Stimulated activated CD4-positive, alpha-beta T cell treated with anti-CD3 and anti-CD28 coated beads, Interleukin-2, amount 100 ng/mL, for 48 hours (primary cell): ENCODE results near the gene UFL1.
"Not testable (repeated sequence)": the region's sequence is repeated elsewhere in the genome, so short reads cannot be mapped to it uniquely, and the experiment has no call there.

Experiments
- DNase-seq, 2 donors: peaks; one replicate each; pipeline ENCODE4 v3.0.0-alpha.2; 2020

The UFL1 gene

GRCh38 chr6:96521644-96522464, at the start of gene UFL1:
Gene UFL1, plus strand, starts transcription at chr6:96521806. Its CDS starts 68 bp downstream, at chr6:96521874.
- DNase-seq = peak; percentile 86 to 90

DNA sequence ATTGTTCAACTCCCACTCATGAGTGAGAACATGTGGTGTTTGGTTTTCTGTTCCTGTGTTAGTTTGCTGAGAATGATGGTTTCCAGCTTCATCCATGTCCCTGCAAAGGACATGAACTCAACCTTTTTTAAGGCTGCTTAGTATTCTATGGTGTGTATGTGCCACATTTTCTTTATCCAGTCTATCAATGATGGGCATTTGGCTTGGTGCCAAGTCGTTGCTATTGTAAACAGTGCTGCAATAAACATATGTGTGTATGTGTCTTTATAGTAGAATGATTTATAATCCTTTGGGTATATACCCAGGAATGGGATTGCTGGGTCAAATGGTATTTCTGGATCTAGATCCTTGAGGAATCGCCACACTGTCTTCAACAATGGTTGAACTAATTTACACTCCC, 49.3 kb upstream of the UFL1 start:
- not testable (repeated sequence) for DNase-seq

DNA sequence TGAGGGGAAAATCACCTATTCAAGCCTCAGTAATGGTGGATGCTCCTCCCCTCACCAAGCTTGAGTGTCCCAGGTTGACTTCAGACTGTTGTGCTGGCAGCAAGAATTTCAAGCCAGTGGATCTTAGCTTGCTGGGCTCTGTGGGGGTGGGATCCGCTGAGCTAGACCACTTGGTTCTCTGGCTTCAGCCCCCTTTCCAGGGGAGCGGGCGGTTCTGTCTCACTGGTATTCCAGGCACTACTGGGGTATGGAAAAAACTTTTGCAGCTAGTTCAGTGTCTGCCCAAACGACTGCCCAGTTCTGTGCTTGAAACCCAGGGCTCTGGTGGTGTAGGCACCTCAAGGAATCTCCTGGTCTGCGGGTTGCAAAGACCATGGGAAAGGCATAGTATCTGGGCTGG, 42.9 kb upstream of the UFL1 start:
- no peak for DNase-seq

GRCh38 chr6:96491926-96492325, 29.7 kb upstream of the UFL1 start:
- no peak for DNase-seq

DNA sequence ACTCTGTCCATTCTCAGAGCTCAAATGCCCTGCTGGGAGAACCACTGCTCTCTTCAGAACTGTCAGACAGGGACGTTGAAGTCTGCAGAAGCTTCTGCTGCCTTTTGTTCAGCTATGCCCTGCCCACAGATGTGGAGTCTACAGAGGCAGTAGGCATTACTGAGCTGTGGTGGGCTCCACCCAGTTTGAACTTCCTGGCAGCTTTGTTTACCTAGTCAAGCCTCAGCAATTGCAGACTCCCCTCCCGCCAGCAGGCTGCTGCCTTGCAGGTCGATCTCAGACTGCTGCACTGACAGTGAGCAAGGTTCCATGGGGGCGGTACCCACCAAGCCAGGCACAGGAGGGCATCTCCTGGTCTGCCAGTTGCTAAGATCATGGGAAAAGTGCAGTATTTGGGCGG, 21.8 kb upstream of the UFL1 start:
- no peak for DNase-seq

DNA sequence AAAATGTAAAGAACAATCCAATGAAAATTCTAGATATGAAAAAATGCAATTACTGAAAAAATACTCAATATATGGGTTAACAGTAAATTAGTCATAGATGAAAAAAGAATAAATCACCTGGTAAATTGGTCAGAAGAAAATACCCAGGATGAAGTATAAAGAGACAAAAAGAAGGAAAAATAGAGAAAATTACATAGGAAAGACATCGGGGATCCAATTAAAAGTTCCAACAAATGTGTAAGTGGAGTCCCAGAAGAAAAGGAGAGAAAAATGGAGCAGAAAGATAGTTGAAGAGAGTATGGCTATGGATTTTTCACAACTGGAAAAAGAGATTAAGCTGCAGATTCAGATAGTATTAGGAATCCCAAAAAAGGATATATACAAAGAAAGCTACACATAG, 18.7 kb upstream of the UFL1 start:
- no peak for DNase-seq

- no peak for DNase-seq
Measured at GRCh38 chr6:96505363-96505762, 16.2 kb upstream of the UFL1 start.

DNA sequence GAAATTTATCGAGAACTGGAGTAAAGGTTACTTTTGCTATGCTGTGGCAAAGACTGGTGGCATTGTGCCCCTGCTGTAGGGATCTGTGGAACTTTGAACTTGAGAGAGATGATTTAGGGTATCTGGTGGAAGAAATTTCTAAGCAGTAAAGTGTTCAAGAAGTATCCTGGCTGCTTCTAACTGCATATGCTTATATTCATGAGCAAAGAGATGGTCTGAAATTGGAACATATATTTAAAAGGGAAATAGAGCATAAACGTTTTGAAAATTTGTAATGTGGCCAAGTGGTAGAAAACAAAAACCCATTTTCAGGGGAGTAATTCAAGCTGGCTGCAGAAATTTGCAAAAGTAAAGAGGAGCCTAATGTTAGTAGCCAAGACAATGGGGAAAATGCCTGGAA, 12.3 kb upstream of the UFL1 start:
- DNase-seq = no peak

GRCh38 chr6:96520171-96521115, 1.2 kb upstream of the UFL1 start:
- DNase-seq = no peak

GRCh38 chr6:96521306-96521643, 331 bp upstream of the UFL1 start:
- no peak for DNase-seq

DNA sequence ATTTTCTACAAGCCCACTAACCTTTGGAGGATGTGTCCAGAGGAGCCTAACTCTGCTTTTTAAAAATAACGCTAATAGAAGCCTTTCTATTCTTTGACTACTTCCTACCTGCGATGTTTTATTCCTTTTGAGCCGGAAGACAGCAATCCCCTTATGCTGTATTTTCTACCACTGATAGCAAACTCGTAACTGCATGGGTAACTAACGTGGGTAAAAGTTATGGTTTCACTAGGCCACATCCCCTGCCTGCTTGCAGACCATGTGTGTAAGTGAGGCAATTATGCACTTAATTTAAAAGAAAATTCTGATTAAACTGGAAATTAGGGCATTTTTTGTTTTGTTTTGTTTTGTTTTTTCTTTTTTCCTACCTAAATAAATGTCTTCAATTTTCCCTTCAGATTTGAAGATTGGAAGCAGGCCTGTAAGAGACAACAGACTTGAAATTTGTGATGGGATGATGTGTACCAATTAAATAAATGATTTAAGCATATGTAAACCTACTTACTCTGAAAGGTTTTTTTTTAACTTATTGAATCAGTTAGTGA, 931 bp downstream of the UFL1 start:
- no peak for DNase-seq

- DNase-seq = no peak
Measured at GRCh38 chr6:96528193-96528592, 6.6 kb downstream of the UFL1 start.

DNA sequence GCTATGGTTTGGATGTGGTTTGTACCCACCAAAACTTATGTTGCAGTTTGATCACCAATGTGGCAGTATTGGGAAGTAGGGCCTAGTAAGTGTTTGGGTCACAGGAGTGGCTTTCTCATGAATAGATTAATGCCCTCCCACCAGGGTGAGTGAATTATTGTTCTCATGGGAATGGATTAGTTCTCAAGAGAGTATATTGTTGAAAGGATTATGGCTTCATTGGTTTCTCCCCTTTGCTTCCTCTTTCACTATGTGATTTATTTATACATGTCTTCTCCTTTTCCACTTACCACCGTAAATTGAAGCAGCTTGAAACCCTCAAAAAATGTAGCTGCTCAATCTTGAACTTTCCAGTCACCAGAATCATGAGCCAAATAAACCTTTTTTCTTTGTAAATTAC, 10.8 kb downstream of the UFL1 start:
- DNase-seq = no peak

DNA sequence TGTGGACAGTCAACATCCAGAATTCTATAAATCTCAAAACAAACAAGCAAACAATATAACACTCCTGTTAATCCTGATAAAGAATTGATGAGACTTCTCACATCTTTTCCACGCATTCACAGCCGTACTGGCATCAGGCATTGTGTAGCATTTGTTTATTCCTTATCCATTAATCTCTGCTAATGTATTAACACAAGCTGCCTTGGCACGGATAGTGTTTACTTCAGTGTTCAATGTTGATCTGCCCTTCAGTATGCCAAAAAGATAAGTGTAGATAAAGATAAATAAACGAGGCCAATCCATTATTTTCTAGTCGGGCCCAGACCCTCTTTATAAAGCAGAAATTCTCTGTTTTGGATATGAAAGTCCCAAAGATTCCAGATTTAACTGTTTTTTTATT, 16.1 kb downstream of the UFL1 start:
- no peak for DNase-seq

DNA sequence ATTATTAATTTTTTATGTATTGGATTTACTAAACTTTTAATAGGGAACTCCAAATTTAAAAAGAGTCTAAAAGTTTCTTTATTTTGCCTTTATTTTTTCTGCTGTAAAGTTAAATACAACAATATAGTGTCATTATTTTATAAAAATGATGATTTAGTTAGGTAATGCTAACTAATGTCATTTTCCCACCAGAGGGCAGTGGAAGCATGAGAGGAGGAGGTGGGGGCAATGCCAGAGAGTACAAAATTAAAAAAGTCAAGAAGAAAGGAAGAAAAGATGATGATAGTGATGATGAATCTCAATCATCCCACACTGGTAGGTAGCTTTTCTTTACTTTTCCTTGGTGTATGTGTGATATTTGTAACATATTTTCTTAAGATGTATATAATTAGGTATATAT, 21.1 kb downstream of the UFL1 start:
- no peak for DNase-seq

DNA sequence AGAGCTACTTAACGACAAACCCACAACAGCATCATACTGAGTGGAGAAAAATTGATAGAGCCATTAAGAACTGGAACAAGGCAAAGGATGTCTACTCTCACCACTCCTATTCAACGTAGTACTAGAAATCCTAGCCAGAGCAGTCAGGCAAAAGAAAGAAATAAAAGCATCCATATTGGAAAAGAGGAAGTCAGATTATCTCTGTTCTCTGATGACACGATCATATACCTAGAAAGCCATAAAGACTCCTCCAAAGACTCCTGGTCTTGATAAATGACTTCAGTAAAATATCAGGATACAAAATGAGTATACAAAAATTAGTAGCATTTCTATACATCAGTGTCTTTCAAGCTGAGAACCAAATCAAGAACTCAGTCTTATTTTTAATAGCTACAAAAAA, 24.3 kb downstream of the UFL1 start:
- DNase-seq = no peak

- DNase-seq = no peak
Measured at GRCh38 chr6:96547654-96548053, 26.0 kb downstream of the UFL1 start.

DNA sequence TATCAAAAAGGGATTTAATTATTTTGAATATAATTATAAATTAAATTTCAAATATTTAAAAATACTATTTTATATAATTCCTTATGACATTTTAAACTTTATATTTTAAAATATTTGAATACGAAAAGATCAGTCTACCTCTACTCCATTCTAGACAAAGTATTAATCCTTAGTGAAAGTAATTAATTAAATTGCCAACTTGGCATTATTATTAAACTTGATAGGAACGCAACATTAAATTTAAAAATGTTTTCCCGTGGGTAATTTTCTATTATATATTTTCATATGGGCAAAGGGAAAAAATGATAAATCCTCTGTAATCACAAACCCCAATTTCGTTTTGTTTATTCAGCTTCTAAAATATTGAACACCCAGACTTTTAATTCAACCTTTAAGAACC, 33.0 kb downstream of the UFL1 start:
- DNase-seq = no peak

DNA sequence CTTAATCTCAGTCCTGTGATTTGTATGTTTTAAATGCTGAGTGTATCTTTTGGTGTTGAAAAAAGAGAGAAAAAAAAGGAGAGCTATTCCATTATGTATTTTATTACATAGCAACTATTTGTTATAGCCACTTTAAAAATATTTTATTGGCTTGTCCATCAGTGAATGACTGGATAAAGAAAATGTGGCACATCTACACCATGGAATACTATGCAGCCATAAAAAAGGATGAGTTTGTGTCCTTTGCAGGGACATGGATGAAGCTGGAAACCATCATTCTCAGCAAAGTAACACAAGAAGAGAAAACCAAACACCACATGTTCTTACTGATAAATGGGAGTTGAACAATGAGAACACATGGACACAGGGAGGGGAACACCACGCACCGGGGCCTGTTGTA, 38.1 kb downstream of the UFL1 start:
- not testable (repeated sequence) for DNase-seq

DNA sequence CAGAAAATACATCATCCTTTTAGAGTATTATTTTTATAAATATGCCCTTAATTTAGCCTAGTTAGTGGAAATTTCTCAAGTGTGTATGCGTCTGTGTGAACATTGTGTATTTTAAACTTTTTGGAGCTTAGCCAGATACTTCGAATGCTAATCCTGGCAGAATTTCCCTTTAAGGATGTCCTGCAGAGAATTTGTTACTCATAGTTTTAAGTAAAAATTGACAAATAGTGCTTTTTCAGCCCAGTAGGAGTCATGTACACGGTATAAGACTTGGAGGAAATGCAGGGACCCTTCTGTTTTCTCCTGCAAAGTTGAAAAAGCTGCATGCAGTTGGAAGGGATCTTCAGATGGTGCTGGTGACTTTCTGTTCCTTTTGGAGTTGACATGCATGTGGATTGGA, 41.3 kb downstream of the UFL1 start, which contains the start of gene FHL5:
FHL5 (plus strand) TSS at position 243 of the 400 bp plus-strand sequence. CDS start 40,486 bp downstream, outside the sequence.
- DNase-seq = no peak

GRCh38 chr6:96563853-96564252, 42.2 kb downstream of the UFL1 start:
- DNase-seq = no peak

DNA sequence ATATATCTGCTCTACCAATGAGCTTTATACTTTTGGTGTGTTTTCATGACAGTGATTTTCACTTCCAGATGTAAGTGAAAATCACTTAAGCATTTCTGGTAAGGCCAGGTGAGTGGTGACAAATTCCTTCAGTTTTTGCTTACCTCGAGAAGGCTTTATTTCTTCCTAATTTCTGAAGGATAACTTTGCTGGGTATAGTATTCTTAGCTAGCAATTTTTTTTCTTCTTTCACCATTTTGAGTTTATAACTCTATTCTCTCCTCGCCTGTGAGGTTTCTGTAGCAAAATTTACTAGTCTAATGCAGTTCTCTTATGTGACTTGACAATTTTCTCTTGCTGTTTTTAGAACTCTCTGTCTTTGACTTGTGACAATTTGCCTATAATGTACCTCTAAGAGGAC, 48.4 kb downstream of the UFL1 start:
- DNase-seq = no peak

DNA sequence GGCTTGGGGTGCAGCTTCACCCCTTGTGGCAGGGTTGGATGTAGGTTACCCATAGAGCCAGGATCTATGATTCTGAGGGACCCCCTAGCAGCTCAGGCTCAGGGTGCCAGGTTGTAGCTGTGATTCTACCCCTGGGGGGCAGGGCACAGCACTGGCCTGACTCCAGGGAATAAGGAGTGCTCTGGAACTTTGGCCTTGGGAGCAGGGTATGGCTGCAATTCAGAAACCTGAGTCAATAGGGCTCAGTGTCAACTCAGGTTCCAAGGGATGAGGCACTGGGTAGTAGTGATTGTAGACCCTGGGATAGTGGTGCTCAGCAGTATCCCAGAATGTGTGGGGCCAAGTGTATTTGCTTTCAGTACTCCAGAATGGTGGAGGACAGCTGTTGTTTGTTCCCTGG, 49.9 kb downstream of the UFL1 start:
- no peak for DNase-seq

GRCh38 chr6:96575359-96575758, 53.8 kb downstream of the UFL1 start:
- no peak for DNase-seq
